Measurements from ENCODE around the gene SPPL3. TPM values are rescaled to one million over a fixed set of nuclear protein-coding genes. Genes with fewer than 3 reads are reported as not detected.
A peak's percentile ranks its signal among the peaks of the same experiment; 100 is the strongest.

The SPPL3 gene
- total RNA-seq, 2 donors from 2014 or later: 43.5 to 45.7 TPM

GRCh38 chr12:120726961-120727360 is 177.2 kb downstream of the SPPL3 start:
- Mint-ChIP-seq H3K4me1 (ENCODE audit: low read depth) (peaks cover 20% of the 10 kb centered on the region), H3K27ac (no peak overlapping the region), H3K27me3 (ENCODE audit: low read depth) (no peaks in the 10 kb centered on the region), H3K9me3 (no peaks in the 10 kb centered on the region), H3K4me3 (peak overlapping the region; percentile 82 to 92), H3K36me3 (ENCODE audit: insufficient read depth in 2 of 2) (peaks cover 0 to 18% of the 10 kb centered on the region in 2 donors)
- ATAC-seq (replicated peaks in 1 of 2) (no peak), DNase-seq (no peak)

- Mint-ChIP-seq H3K9me3 (no peaks in the 10 kb centered on the region), H3K4me1 (ENCODE audit: low read depth) (peaks cover 20% of the 10 kb centered on the region), H3K27ac (no peak overlapping the region), H3K4me3 (peak overlapping the region; percentile 82 to 92), H3K27me3 (ENCODE audit: low read depth) (no peaks in the 10 kb centered on the region), H3K36me3 (ENCODE audit: insufficient read depth in 2 of 2) (peaks cover 0 to 18% of the 10 kb centered on the region in 2 donors)
- ATAC-seq (replicated peaks in 1 of 2): no peak
- no peak for DNase-seq
These were observed 177.7 kb downstream of the SPPL3 start for GRCh38 chr12:120726510-120726793.

GRCh38 chr12:120725659-120726509 is 178.3 kb downstream of the SPPL3 start, which contains the start of gene ACADS:
TSS of gene ACADS (plus strand) at chr12:120725826. CDS start at chr12:120725886, 60 bp downstream.
- H3K4me1 Mint-ChIP-seq (ENCODE audit: low read depth): peaks cover 21% of the 10 kb centered on the region
- peak within 1 kb of the TSS; percentile 82 to 92 for H3K4me3 Mint-ChIP-seq
- H3K36me3 Mint-ChIP-seq (ENCODE audit: insufficient read depth in 2 of 2): peaks cover 0 to 18% of the 10 kb centered on the region in 2 donors
- no peaks in the 10 kb centered on the region for H3K9me3 Mint-ChIP-seq
- H3K27ac Mint-ChIP-seq: no peak within 1 kb of the TSS
- peak; percentile 94 to 95 for DNase-seq
- peak; percentile 100 for ATAC-seq (replicated peaks in 1 of 2)
- H3K27me3 Mint-ChIP-seq (ENCODE audit: low read depth): no peaks in the 10 kb centered on the region

- ATAC-seq (replicated peaks in 1 of 2) (no peak), DNase-seq (no peak)
- Mint-ChIP-seq H3K9me3 (no peaks in the 10 kb centered on the region), H3K4me1 (ENCODE audit: low read depth) (peaks cover 26% of the 10 kb centered on the region), H3K4me3 (peak overlapping the region; percentile 82 to 92), H3K36me3 (ENCODE audit: insufficient read depth in 2 of 2) (peaks cover 0 to 13% of the 10 kb centered on the region in 2 donors), H3K27me3 (ENCODE audit: low read depth) (no peaks in the 10 kb centered on the region), H3K27ac (no peak overlapping the region)
These were observed 179.0 kb downstream of the SPPL3 start for GRCh38 chr12:120725151-120725658.

GRCh38 chr12:120724720-120725119 is 179.4 kb downstream of the SPPL3 start:
- H3K9me3 Mint-ChIP-seq: no peaks in the 10 kb centered on the region
- peaks cover 28% of the 10 kb centered on the region for H3K4me1 Mint-ChIP-seq (ENCODE audit: low read depth)
- no peaks in the 10 kb centered on the region for H3K27me3 Mint-ChIP-seq (ENCODE audit: low read depth)
- H3K36me3 Mint-ChIP-seq (ENCODE audit: insufficient read depth in 2 of 2): peaks cover 0 to 11% of the 10 kb centered on the region in 2 donors
- DNase-seq (no peak), ATAC-seq (replicated peaks in 1 of 2) (no peak)
- no peak overlapping the region for H3K27ac Mint-ChIP-seq
- peak overlapping the region; percentile 82 to 92 for H3K4me3 Mint-ChIP-seq

- Mint-ChIP-seq H3K4me3 (no peak overlapping the region), H3K27me3 (ENCODE audit: low read depth) (no peaks in the 10 kb centered on the region), H3K27ac (no peak overlapping the region), H3K9me3 (no peaks in the 10 kb centered on the region), H3K36me3 (ENCODE audit: insufficient read depth in 2 of 2) (peaks cover 0 to 25% of the 10 kb centered on the region in 2 donors), H3K4me1 (ENCODE audit: low read depth) (peaks cover 43% of the 10 kb centered on the region)
- DNase-seq (no peak), ATAC-seq (replicated peaks in 1 of 2) (no peak)
These were observed 181.4 kb downstream of the SPPL3 start for GRCh38 chr12:120722784-120723183.

GRCh38 chr12:120721866-120722265 is 182.3 kb downstream of the SPPL3 start:
- H3K4me3 Mint-ChIP-seq: no peak overlapping the region
- H3K4me1 Mint-ChIP-seq (ENCODE audit: low read depth): peaks cover 43% of the 10 kb centered on the region
- DNase-seq: no peak
- H3K36me3 Mint-ChIP-seq (ENCODE audit: insufficient read depth in 2 of 2): peaks cover 0 to 25% of the 10 kb centered on the region in 2 donors
- H3K9me3 Mint-ChIP-seq: no peaks in the 10 kb centered on the region
- no peak for ATAC-seq (replicated peaks in 1 of 2)
- no peaks in the 10 kb centered on the region for H3K27me3 Mint-ChIP-seq (ENCODE audit: low read depth)
- H3K27ac Mint-ChIP-seq: no peak overlapping the region

- no peaks in the 10 kb centered on the region for H3K27me3 Mint-ChIP-seq (ENCODE audit: low read depth)
- DNase-seq (no peak), ATAC-seq (replicated peaks in 1 of 2) (no peak)
- H3K4me1 Mint-ChIP-seq (ENCODE audit: low read depth): peaks cover 37% of the 10 kb centered on the region
- H3K36me3 Mint-ChIP-seq (ENCODE audit: insufficient read depth in 2 of 2): peaks cover 4 to 30% of the 10 kb centered on the region in 2 donors
- H3K9me3 Mint-ChIP-seq: no peaks in the 10 kb centered on the region
- H3K4me3 Mint-ChIP-seq: no peak overlapping the region
- H3K27ac Mint-ChIP-seq: no peak overlapping the region
These were observed 183.0 kb downstream of the SPPL3 start for GRCh38 chr12:120720987-120721801.

GRCh38 chr12:120720234-120720986 is 183.7 kb downstream of the SPPL3 start:
- DNase-seq (no peak), ATAC-seq (replicated peaks in 1 of 2) (no peak)
- peaks cover 32% of the 10 kb centered on the region for H3K4me1 Mint-ChIP-seq (ENCODE audit: low read depth)
- no peak overlapping the region for H3K27ac Mint-ChIP-seq
- H3K27me3 Mint-ChIP-seq (ENCODE audit: low read depth): no peaks in the 10 kb centered on the region
- H3K4me3 Mint-ChIP-seq: no peak overlapping the region
- H3K36me3 Mint-ChIP-seq (ENCODE audit: insufficient read depth in 2 of 2): peaks cover 4 to 30% of the 10 kb centered on the region in 2 donors
- H3K9me3 Mint-ChIP-seq: no peaks in the 10 kb centered on the region

- H3K4me3 Mint-ChIP-seq: no peak overlapping the region
- DNase-seq: no peak
- H3K4me1 Mint-ChIP-seq (ENCODE audit: low read depth): peaks cover 25% of the 10 kb centered on the region
- H3K27me3 Mint-ChIP-seq (ENCODE audit: low read depth): no peaks in the 10 kb centered on the region
- no peak overlapping the region for H3K27ac Mint-ChIP-seq
- no peaks in the 10 kb centered on the region for H3K9me3 Mint-ChIP-seq
- H3K36me3 Mint-ChIP-seq (ENCODE audit: insufficient read depth in 2 of 2): peaks cover 4 to 31% of the 10 kb centered on the region in 2 donors
- ATAC-seq (replicated peaks in 1 of 2): no peak
These were observed 184.5 kb downstream of the SPPL3 start for GRCh38 chr12:120719496-120720233.

- Mint-ChIP-seq H3K9me3 (no peaks in the 10 kb centered on the region), H3K36me3 (ENCODE audit: insufficient read depth in 2 of 2) (peaks cover 4 to 33% of the 10 kb centered on the region in 2 donors), H3K27me3 (ENCODE audit: low read depth) (no peaks in the 10 kb centered on the region), H3K4me1 (ENCODE audit: low read depth) (peaks cover 25% of the 10 kb centered on the region), H3K4me3 (no peak overlapping the region), H3K27ac (no peak overlapping the region)
- DNase-seq (no peak), ATAC-seq (replicated peaks in 1 of 2) (no peak)
These were observed 185.1 kb downstream of the SPPL3 start for GRCh38 chr12:120719072-120719471.

GRCh38 chr12:120718055-120718454 is 186.1 kb downstream of the SPPL3 start:
- Mint-ChIP-seq H3K4me3 (no peak overlapping the region), H3K36me3 (ENCODE audit: insufficient read depth in 2 of 2) (peaks cover 4 to 31% of the 10 kb centered on the region in 2 donors), H3K4me1 (ENCODE audit: low read depth) (peaks cover 32% of the 10 kb centered on the region), H3K9me3 (no peaks in the 10 kb centered on the region), H3K27me3 (ENCODE audit: low read depth) (no peaks in the 10 kb centered on the region), H3K27ac (no peak overlapping the region)
- DNase-seq (no peak), ATAC-seq (replicated peaks in 1 of 2) (no peak)

Measured in activated T-cell treated with anti-CD3 and anti-CD28 coated beads, Interleukin-2, amount 50 U/mL, for 72 hours (primary cell).